Measurements from ENCODE around the gene TM6SF1.
"Not testable (repeated sequence)": the region's sequence is repeated elsewhere in the genome, so short reads cannot be mapped to it uniquely, and the experiment has no call there.

The TM6SF1 gene

GRCh38 chr15:83106994-83107840 lies at the start of gene TM6SF1:
Gene TM6SF1, plus strand, starts transcription at chr15:83107645. Its CDS starts 36 bp downstream, at chr15:83107681.
- DNase-seq, result peak; percentile 21

DNA sequence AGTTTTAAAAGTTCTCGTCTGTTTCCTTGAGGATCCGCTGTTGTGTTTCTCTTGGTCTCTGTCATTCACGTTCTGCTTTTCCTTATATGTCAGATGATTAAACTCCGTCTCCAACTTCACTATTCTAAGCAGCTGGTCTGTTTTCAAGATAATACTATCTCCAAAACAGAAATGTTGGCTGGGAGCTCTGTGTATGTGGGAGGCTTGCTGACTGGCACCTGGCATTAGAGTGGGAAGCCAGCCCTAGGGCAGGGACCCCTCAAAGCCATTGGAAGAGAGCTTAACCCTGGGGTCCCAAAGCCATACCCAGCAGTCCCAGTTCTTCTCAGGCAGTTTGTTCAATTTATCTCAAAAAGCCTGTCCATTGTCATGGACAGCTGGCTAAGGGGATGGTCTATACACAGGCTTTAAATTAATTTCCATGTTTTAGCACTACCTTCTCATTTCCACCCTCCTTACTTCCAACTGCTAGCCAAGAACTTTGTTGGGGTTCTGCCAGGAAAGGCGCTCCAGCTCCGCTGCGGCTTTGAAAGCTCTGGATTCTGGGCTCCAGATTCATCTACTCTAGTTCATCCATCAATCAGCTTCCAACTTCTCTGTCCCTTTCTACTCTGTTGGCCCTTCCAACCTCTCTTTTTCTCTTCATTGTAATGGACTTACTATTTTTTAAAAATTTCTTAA lies 49.6 kb upstream of the TM6SF1 start:
- no peak for DNase-seq

GRCh38 chr15:83061680-83062079 lies 45.8 kb upstream of the TM6SF1 start:
- DNase-seq, result no peak

DNA sequence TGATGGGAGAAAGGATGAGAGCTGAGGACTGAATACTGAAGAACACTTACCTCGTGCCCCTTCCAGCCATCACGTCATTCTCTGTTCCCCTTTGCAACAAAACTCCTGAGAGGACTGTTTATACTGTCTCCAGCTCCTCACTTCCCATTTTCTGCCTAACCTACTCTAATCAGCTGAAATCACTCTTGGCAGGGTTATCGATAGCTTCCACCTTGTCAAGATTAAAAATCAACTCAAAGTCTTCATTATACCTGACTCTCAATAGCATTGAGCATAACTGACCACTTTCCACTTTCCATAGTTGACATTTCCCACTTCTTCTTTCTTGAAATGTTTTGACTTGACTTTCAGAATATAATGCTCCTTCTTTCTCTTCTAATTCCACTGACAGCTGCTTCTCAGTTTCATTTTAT lies 44.7 kb upstream of the TM6SF1 start:
- DNase-seq, result no peak

DNA sequence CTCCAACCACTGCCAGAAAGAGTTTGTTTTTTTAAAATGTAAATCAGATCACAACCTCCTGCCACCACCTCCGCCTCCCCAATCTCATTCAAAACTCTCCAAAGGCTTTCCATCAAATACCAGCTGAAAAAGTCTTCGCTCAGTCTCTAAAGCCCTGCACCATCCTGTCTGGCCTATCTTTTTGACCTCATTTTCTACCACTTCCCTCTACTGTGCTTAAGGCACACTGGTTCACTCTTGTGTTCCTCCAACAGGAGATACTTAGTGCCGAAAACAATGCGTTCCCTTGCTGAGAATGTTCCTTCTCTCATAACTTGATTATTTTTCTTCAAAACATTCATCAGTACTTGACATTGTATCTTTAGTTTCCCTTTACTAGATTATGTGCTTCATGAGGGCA lies 43.9 kb upstream of the TM6SF1 start:
- DNase-seq, result no peak

- no peak for DNase-seq
Observed at GRCh38 chr15:83064859-83065258, 42.6 kb upstream of the TM6SF1 start.

- no peak for DNase-seq
Observed at GRCh38 chr15:83065431-83065830, 42.0 kb upstream of the TM6SF1 start.

GRCh38 chr15:83066034-83066733 lies 41.3 kb upstream of the TM6SF1 start:
- DNase-seq, result no peak

GRCh38 chr15:83066734-83067637 lies 40.5 kb upstream of the TM6SF1 start, which contains the start of gene BTBD1:
Gene BTBD1, minus strand, starts transcription at chr15:83067252. Its CDS starts 101 bp downstream, at chr15:83067151.
- DNase-seq, result peak; percentile 83

DNA sequence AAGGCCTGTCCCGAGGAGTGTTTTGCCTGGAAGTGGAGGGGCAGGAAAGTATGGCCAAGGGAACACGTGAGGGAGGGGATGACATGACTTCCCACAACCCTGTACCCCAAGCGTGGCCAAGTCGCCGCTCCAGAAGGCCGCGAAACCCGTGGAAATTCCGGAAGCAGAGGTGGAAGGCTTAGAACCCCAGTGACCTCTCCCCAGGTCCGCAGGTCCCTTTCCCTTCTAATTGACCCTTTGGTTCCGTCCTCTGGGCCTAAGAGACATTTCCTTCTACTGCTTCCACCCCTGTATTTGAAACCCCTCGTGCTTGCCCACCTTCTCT lies 39.8 kb upstream of the TM6SF1 start:
- no peak for DNase-seq

- no peak for DNase-seq
Observed at GRCh38 chr15:83068054-83068453, 39.4 kb upstream of the TM6SF1 start.

DNA sequence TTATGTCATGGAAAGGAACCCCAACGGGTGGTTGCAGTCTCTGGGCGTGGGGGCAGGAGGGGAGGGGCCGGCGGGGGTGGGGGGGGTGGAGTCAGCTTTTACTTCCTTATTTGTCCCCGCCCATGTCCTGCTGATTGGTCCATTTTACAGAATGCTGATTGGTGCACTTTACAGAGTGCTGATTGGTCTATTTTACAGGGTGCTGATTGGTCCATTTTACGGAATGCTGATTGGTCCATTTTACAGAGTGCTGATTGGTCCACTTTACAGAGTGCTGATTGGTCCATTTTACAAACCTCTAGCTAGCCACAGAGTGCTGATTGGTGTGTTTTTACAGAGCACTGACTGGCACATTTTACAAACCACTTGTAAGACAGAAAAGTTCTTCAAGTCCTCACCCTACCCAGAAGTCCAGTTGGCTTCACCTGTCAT lies 38.2 kb upstream of the TM6SF1 start:
- DNase-seq, result peak; percentile 57

GRCh38 chr15:83077491-83078230 lies 29.8 kb upstream of the TM6SF1 start:
- no peak for DNase-seq

GRCh38 chr15:83078712-83079111 lies 28.7 kb upstream of the TM6SF1 start:
- DNase-seq, result no peak

DNA sequence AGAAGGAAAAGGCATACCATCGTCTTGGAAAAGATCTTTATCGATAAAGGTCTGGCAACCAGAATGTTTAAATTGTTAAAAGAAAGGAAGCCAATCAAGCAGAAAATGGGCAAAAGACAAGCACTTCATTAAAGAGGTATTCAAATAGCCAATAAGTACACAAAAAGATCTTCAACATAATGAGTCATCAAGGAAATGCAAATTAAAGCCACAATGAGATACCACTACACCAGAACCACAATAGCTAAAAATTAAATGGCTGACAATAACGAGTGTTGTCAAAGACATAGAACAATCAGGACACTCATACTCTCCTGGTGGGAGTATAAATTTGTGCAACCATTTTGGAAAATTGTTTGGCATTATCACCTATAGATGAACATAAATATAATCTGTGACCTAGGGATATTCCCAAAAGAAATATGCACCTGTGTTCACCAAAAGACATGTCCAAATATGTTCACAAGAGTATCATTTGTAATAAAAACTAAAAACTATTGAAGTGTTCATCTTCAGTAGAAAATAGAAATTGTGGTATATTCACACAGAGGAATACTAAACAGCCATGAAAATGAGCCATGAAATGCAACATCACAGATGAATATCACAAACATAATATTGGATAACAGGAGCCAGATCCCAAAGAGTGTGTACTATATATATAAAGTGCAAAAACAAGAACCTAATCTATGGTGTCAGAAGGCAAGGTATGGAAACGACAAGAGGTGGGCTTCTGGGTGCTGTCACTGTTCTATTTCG lies 26.0 kb upstream of the TM6SF1 start:
- no peak for DNase-seq

GRCh38 chr15:83082730-83083386 lies 24.6 kb upstream of the TM6SF1 start:
- no peak for DNase-seq

DNA sequence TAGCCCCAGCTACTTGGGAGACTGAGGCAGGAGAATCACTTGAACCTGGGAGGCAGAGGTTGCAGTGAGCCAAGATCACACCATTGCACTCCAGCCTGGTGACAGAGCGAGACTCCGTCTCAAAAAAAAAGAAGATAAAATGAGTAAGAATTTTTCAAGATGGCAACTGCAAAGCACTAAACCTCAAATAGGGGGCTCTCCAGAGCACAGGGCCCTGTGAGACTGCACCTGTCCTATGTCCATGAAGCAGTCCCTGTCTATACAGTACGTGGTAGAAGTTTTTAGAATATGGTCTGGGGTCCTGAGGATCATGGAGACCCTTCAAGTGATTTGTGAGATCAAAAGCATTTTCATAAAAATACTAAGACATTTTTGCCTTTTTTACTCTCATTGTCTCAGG lies 22.0 kb upstream of the TM6SF1 start:
- DNase-seq, result not testable (repeated sequence)

- DNase-seq, result not testable (repeated sequence)
Observed at GRCh38 chr15:83085864-83086552, 21.4 kb upstream of the TM6SF1 start.

GRCh38 chr15:83087576-83087975 lies 19.9 kb upstream of the TM6SF1 start:
- DNase-seq, result no peak

GRCh38 chr15:83088876-83089275 lies 18.6 kb upstream of the TM6SF1 start:
- no peak for DNase-seq
